ENCODE data around the gene OR1L8. TPM values are rescaled to one million over a fixed set of nuclear protein-coding genes. Genes with fewer than 3 reads are reported as not detected.

OR1L8 gene
- total RNA-seq, result not detected in 2 replicates

GRCh38 chr9:122583284-122583683 lies at the start of gene OR1L8:
OR1L8 (minus strand) TSS chr9:122583384; CDS start chr9:122568477, 14,907 bp downstream.

GRCh38 chr9:122614362-122614761 lies 31.2 kb upstream of the OR1L8 start, which contains the start of gene OR1Q1:
OR1Q1 (plus strand) TSS chr9:122614738; CDS start chr9:122614738, 0 bp downstream.

GRCh38 chr9:122552812-122553211 lies 30.4 kb downstream of the OR1L8 start, which contains the start of gene OR1N2:
OR1N2 (plus strand) TSS chr9:122553112; CDS start chr9:122553212, 100 bp downstream.

GRCh38 chr9:122527193-122527592 lies 56.0 kb downstream of the OR1L8 start, which contains the start of gene OR1N1:
OR1N1 (minus strand) TSS chr9:122527293; CDS start chr9:122527293, 0 bp downstream.

GRCh38 chr9:122518841-122519240 lies 64.3 kb downstream of the OR1L8 start, which contains the start of gene OR1J4:
OR1J4 (plus strand) TSS chr9:122519141; CDS start chr9:122519141, 0 bp downstream.

Other genes with a start within 250 kb of the OR1L8 start
- 4.6 and 39.2 TPM in 2 replicates for gene PTGS1, start 212.4 kb downstream of the OR1L8 start, total RNA-seq
- not detected in 2 replicates for gene OR1J1, start 105.5 kb downstream of the OR1L8 start, total RNA-seq
- not detected in 2 replicates for gene OR1J2, start 72.6 kb downstream of the OR1L8 start, total RNA-seq
- gene OR1J4, start 64.2 kb downstream of the OR1L8 start, total RNA-seq, result not detected in 2 replicates
- not detected in 2 replicates for gene OR1N1, start 56.1 kb downstream of the OR1L8 start, total RNA-seq
- not detected in 2 replicates for gene OR1N2, start 30.3 kb downstream of the OR1L8 start, total RNA-seq
- gene OR1Q1, start 31.4 kb upstream of the OR1L8 start, total RNA-seq, result not detected in 2 replicates
- not detected in 2 replicates for gene OR1B1, start 74.2 kb upstream of the OR1L8 start, total RNA-seq
- not detected in 2 replicates for gene OR1L1, start 78.3 kb upstream of the OR1L8 start, total RNA-seq
- gene OR1L3, start 91.7 kb upstream of the OR1L8 start, total RNA-seq, result not detected in 2 replicates
- not detected in 2 replicates for gene OR1L4, start 140.6 kb upstream of the OR1L8 start, total RNA-seq
- not detected in 2 replicates for gene OR1L6, start 158.9 kb upstream of the OR1L8 start, total RNA-seq
- gene OR5C1, start 205.5 kb upstream of the OR1L8 start, total RNA-seq, result not detected in 2 replicates
- not detected in 2 replicates for gene OR1K1, start 216.7 kb upstream of the OR1L8 start, total RNA-seq
- gene PDCL, start 245.2 kb upstream of the OR1L8 start, total RNA-seq, result 25.6 and 33.2 TPM in 2 replicates

Data from placental pericyte (primary cell).